GM12878 (cell line): ENCODE measurements around the gene TMSB4X. TPM values are rescaled to one million over a fixed set of nuclear protein-coding genes. Genes with fewer than 3 reads are reported as not detected.

Experiments
- CEBPB ChIP-seq, 2 experiments: fragments of 150-350 bp in 1 of 2; IDR thresholded peaks; 2 replicates each; pipeline ENCODE4 v1.6.1; 2012 to 2014; ENCODE audit warnings: low read depth in 2 of 2, low read length in 2 of 2, borderline replicate concordance in 1 of 2, inconsistent platforms in 1 of 2
- CHD4 ChIP-seq: fragments of 200-600 bp; sonication (generic); IDR thresholded peaks from 2 replicates; pipeline ENCODE4 v1.6.1; 2016; ENCODE audit warnings: mild to moderate bottlenecking
- CTCF ChIP-seq, 3 experiments: IDR thresholded peaks in 2 of 3; conservative IDR thresholded peaks in 1 of 3; 2 replicates each; pipeline ENCODE4 v1.5.1; 2011; ENCODE audit warnings: low read depth in 3 of 3, low read length in 3 of 3, mild to moderate bottlenecking in 3 of 3, control low read depth in 2 of 3, moderate library complexity in 2 of 3, inconsistent platforms in 1 of 3, mixed read lengths in 1 of 3; ENCODE audit not compliant: control insufficient read depth in 2 of 3, insufficient read depth in 1 of 3; ENCODE audit errors: extremely low read depth in 1 of 3
- E2F8 ChIP-seq: fragments of 450-650 bp; IDR thresholded peaks from 2 replicates; pipeline ENCODE4 v1.6.1; 2018; ENCODE audit warnings: mild to moderate bottlenecking, low read depth, moderate library complexity; ENCODE audit not compliant: partially characterized antibody
- GATAD2B ChIP-seq: fragments of 450-650 bp; conservative IDR thresholded peaks from 2 replicates; pipeline ENCODE4 v1.6.1; 2017; ENCODE audit warnings: low read depth, mild to moderate bottlenecking, moderate library complexity
- IKZF2 ChIP-seq, 2 experiments: fragments of 450-650 bp; IDR thresholded peaks; 2 replicates each; pipeline ENCODE4 v1.6.1; 2017; ENCODE audit warnings: mild to moderate bottlenecking in 2 of 2, moderate library complexity in 2 of 2
- NR2C2 ChIP-seq: IDR thresholded peaks from 2 replicates; pipeline ENCODE4 v1.6.1; 2011; ENCODE audit warnings: borderline replicate concordance, low read depth; ENCODE audit not compliant: control insufficient read depth, insufficient read length
- NRF1 ChIP-seq: conservative IDR thresholded peaks from 2 replicates; pipeline ENCODE4 v1.6.1; 2011; ENCODE audit warnings: mild to moderate bottlenecking, low read depth, low read length, improper control_type of control experiment
- PAX5 ChIP-seq: IDR thresholded peaks from 2 replicates; pipeline ENCODE4 v1.6.1; 2011; ENCODE audit warnings: low read depth, low read length, borderline replicate concordance
- SRF ChIP-seq, 2 experiments: IDR thresholded peaks; 2 replicates each; pipeline ENCODE4 v1.6.1; 2011; ENCODE audit warnings: low read depth in 2 of 2, low read length in 2 of 2, mild to moderate bottlenecking in 1 of 2, moderate library complexity in 1 of 2
- SUPT20H ChIP-seq: IDR thresholded peaks from 2 replicates; pipeline ENCODE4 v1.6.1; 2011; ENCODE audit warnings: low read depth, mild to moderate bottlenecking, low read length, moderate library complexity, borderline replicate concordance; ENCODE audit not compliant: control insufficient read depth
- SUZ12 ChIP-seq: fragments of 200-600 bp; sonication (generic); IDR thresholded peaks from one replicate; pipeline ENCODE4 v1.6.1; 2018; ENCODE audit warnings: antibody characterized with exemption, mild to moderate bottlenecking; ENCODE audit not compliant: unreplicated experiment
- TCF3 ChIP-seq: IDR thresholded peaks from 2 replicates; pipeline ENCODE4 v1.6.1; 2012; ENCODE audit warnings: low read depth, mild to moderate bottlenecking, low read length, borderline replicate concordance; ENCODE audit not compliant: insufficient read depth
- TCF7 ChIP-seq: IDR thresholded peaks from 2 replicates; pipeline ENCODE4 v1.6.1; 2014; ENCODE audit warnings: antibody characterized with exemption, borderline replicate concordance
- ZBTB11 ChIP-seq: fragments of 450-650 bp; formaldehyde crosslinking; IDR thresholded peaks from 2 replicates; pipeline ENCODE4 v1.5.0; 2022; ENCODE audit warnings: mild to moderate bottlenecking, missing genetic modification characterization
- ZNF384 ChIP-seq: IDR thresholded peaks from 2 replicates; pipeline ENCODE4 v1.6.1; 2012; ENCODE audit warnings: low read depth, mild to moderate bottlenecking, low read length, improper control_type of control experiment, borderline replicate concordance
- polyA plus RNA-seq, 11 experiments: library from polyadenylated mRNA; depleted of rRNA in 4 of 11; unstranded in 6 of 11; stranded (reverse) in 5 of 11; fragments of >200 nt; fragmentation: Nextera tagmentation in 4 of 11; fragmentation: Illumina TruSeq in 1 of 11; extraction: Ambion mirVana in 4 of 11; extraction: Trizol in 1 of 11; gene quantifications; 1 replicate in 1 of 11; 2 replicates in 10 of 11; pipeline versions ENCODE4 v1.2.1 to v1.2.3, GENCODE V29; 2011 to 2016; ENCODE audit warnings: inconsistent platforms in 2 of 11, missing spikeins in 2 of 11, low read depth in 1 of 11
- total RNA-seq, 4 experiments: library from RNA; depleted of rRNA in 3 of 4; stranded (reverse); fragments of >200 nt in 3 of 4; fragmentation: Illumina TruSeq in 1 of 4; extraction: Trizol in 1 of 4; gene quantifications; 2 replicates each; pipeline versions ENCODE4 v1.2.1 to v1.2.3, GENCODE V29; 2013 to 2021
- TF ChIP-seq, protein P1 (sequence below): fragments of 450-650 bp; IDR thresholded peaks from 2 replicates; pipeline ENCODE4 v1.6.1; 2017; ENCODE audit warnings: mild to moderate bottlenecking, low read depth, inconsistent platforms; ENCODE audit not compliant: poor library complexity, severe bottlenecking

Gene TMSB4X
- total and polyA plus RNA-seq, 10 of the 15 experiments (the other 5 are each of a cell fraction or from before 2014, with no cell fraction given) = 13,924 to 37,234 (median 23,705) TPM

DNA sequence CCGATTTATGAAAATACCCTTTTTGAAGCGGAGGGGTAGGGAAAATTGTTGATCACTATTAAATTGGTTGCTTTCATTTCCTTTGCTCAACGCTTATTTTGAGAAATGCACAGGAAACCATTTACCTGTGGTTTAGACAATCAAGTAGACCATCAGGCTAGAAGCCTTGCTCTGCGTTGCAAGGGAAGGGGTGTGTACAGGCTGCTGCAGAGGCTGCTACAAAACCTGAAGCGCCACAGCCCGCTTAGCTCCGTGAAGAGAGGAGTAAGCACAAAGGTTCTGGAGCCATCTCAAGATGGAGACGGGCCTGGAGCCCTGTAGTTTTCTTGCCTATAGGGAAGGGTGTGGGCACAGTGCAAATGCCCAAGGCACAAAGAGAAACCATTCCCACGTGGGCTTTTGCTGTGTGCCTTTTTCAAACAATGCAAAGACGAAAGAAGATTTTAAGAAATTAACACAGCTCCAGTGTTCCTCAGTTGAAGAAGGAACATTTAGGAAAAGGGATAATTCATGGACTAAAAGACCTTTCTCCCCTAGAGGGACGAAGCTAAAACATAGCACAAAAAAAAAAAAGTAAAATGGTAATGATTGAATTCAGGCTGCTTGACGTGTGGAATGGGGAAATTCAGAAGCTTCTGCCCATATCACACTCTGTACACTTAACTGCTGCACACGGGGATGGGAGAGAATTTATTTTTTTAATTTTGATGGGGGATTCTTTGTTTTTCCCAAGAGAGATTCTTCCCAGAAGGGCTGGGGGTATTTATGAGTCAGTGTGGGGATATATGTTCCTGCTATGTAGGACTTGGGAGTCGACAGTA is 3.5 kb downstream of the TMSB4X start (continued):
- TF ChIP-seq CHD4 (no peak), PAX5 (peak; percentile 94; the same call in 1 of the 2 replicates), SUPT20H (no peak), SUZ12 (no peak), GATAD2B (0 out of 2 replicates have a peak, but pooled peaks have one; percentile 35), CTCF (IDR thresholded peaks at IDR 0.05 in 2 of 3, conservative IDR thresholded peaks at IDR 0.05 in 1 of 3; ENCODE audit: control insufficient read depth in 2 of 3, extremely low read depth in 1 of 3, insufficient read depth in 1 of 3, low read depth in 3 of 3, low read length in 3 of 3) (no peak), ZBTB11 (CRISPR knock-in tag) (peak; percentile 33; the same call in 1 of the 2 replicates), SRF (IDR thresholded peaks at IDR 0.05; ENCODE audit: low read depth in 2 of 2, low read length in 2 of 2) (no peak), E2F8 (peak; percentile 62), ZNF384 (peak; percentile 65; the same call in 1 of the 2 replicates), TCF3 (no peak), CEBPB (IDR thresholded peaks at IDR 0.05; ENCODE audit: borderline replicate concordance in 1 of 2, low read depth in 2 of 2, low read length in 2 of 2) (no peak), NRF1 (no peak), IKZF2 (IDR thresholded peaks at IDR 0.05) (peak; percentile 81 to 89), NR2C2 (no peak), TCF7 (no peak; the same call in 1 of the 2 replicates)
- TF ChIP-seq, protein P1, sequence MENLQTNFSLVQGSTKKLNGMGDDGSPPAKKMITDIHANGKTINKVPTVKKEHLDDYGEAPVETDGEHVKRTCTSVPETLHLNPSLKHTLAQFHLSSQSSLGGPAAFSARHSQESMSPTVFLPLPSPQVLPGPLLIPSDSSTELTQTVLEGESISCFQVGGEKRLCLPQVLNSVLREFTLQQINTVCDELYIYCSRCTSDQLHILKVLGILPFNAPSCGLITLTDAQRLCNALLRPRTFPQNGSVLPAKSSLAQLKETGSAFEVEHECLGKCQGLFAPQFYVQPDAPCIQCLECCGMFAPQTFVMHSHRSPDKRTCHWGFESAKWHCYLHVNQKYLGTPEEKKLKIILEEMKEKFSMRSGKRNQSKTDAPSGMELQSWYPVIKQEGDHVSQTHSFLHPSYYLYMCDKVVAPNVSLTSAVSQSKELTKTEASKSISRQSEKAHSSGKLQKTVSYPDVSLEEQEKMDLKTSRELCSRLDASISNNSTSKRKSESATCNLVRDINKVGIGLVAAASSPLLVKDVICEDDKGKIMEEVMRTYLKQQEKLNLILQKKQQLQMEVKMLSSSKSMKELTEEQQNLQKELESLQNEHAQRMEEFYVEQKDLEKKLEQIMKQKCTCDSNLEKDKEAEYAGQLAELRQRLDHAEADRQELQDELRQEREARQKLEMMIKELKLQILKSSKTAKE = peak; percentile 41
